H9 (cell line): ENCODE results near the gene ACTL8. TPM values are rescaled to one million over a fixed set of nuclear protein-coding genes. Genes with fewer than 3 reads are reported as not detected.

Experiments
- DNase-seq: peaks from one replicate; pipeline ENCODE4 v3.0.0-alpha.2; 2017
- H2AFZ ChIP-seq: one replicate; pipeline ENCODE4 v1.6.1; 2013; ENCODE audit warnings: mild to moderate bottlenecking, low read length, control low read depth, moderate library complexity
- H2AK5ac ChIP-seq: 2 replicates; pipeline ENCODE4 v1.6.1; 2013; ENCODE audit warnings: low read length, control low read depth, mixed read lengths; ENCODE audit not compliant: insufficient read length
- H2BK120ac ChIP-seq: one replicate; pipeline ENCODE4 v1.6.1; 2013; ENCODE audit warnings: low read depth, mild to moderate bottlenecking, low read length, control low read depth, inconsistent platforms; ENCODE audit not compliant: poor library complexity, severe bottlenecking
- H2BK12ac ChIP-seq: 2 replicates; pipeline ENCODE4 v1.6.1; 2013; ENCODE audit warnings: low read length, control low read depth, mixed read lengths, low read depth; ENCODE audit not compliant: insufficient read length
- H2BK15ac ChIP-seq: 2 replicates; pipeline ENCODE4 v1.6.1; 2013; ENCODE audit warnings: low read depth, low read length, control low read depth
- H2BK20ac ChIP-seq: one replicate; pipeline ENCODE4 v1.6.1; 2013; ENCODE audit warnings: low read depth, mild to moderate bottlenecking, low read length, control low read depth, inconsistent platforms; ENCODE audit not compliant: poor library complexity, severe bottlenecking
- H2BK5ac ChIP-seq: 2 replicates; pipeline ENCODE4 v1.6.1; 2013; ENCODE audit warnings: low read length, control low read depth, mixed read lengths; ENCODE audit not compliant: insufficient read length
- H3K14ac ChIP-seq: 2 replicates; pipeline ENCODE4 v1.6.1; 2013; ENCODE audit warnings: low read length, control low read depth; ENCODE audit not compliant: insufficient read depth
- H3K18ac ChIP-seq: 2 replicates; pipeline ENCODE4 v1.6.1; 2013; ENCODE audit warnings: low read depth, mild to moderate bottlenecking, mixed read lengths, low read length, control low read depth; ENCODE audit not compliant: insufficient read length
- H3K23ac ChIP-seq: 2 replicates; pipeline ENCODE4 v1.6.1; 2013; ENCODE audit warnings: low read length, control low read depth, mixed read lengths, low read depth; ENCODE audit not compliant: insufficient read length
- H3K23me2 ChIP-seq: 2 replicates; pipeline ENCODE4 v1.6.1; 2013; ENCODE audit warnings: low read depth, mild to moderate bottlenecking, mixed read lengths, low read length, control low read depth; ENCODE audit not compliant: insufficient read length, poor library complexity, severe bottlenecking
- H3K27ac ChIP-seq: 2 replicates; pipeline ENCODE4 v1.5.1; 2013; ENCODE audit warnings: low read length, control low read depth, mixed read lengths, low read depth; ENCODE audit not compliant: insufficient read length
- H3K27me3 ChIP-seq: 2 replicates; pipeline ENCODE4 v1.6.1; 2013; ENCODE audit warnings: low read length, control low read depth, inconsistent platforms; ENCODE audit not compliant: insufficient read depth
- H3K4ac ChIP-seq: 2 replicates; pipeline ENCODE4 v1.6.1; 2013; ENCODE audit warnings: low read depth, mild to moderate bottlenecking, control low read depth, inconsistent platforms, low read length, moderate library complexity
- H3K4me1 ChIP-seq: 2 replicates; pipeline ENCODE4 v1.6.1; 2013; ENCODE audit warnings: low read length, control low read depth, inconsistent platforms; ENCODE audit not compliant: insufficient read depth
- H3K4me2 ChIP-seq: 2 replicates; pipeline ENCODE4 v1.6.1; 2013; ENCODE audit warnings: low read length, control low read depth, mixed read lengths; ENCODE audit not compliant: insufficient read length, insufficient read depth
- H3K56ac ChIP-seq: 2 replicates; pipeline ENCODE4 v1.6.1; 2013; ENCODE audit warnings: low read depth, mild to moderate bottlenecking, mixed read lengths, low read length, control low read depth; ENCODE audit not compliant: insufficient read length
- H3K79me1 ChIP-seq: 2 replicates; pipeline ENCODE4 v1.6.1; 2013; ENCODE audit warnings: low read depth, mild to moderate bottlenecking, moderate library complexity, low read length, control low read depth, inconsistent platforms; ENCODE audit not compliant: insufficient read depth, poor library complexity, severe bottlenecking
- H3K79me2 ChIP-seq: 2 replicates; pipeline ENCODE4 v1.6.1; 2013; ENCODE audit warnings: low read length, control low read depth, inconsistent platforms; ENCODE audit not compliant: insufficient read depth
- H3K9ac ChIP-seq: 2 replicates; pipeline ENCODE4 v1.6.1; 2013; ENCODE audit warnings: low read length, control low read depth, mixed read lengths; ENCODE audit not compliant: insufficient read length; ENCODE audit errors: extremely low read depth
- H3K9me3 ChIP-seq: one replicate; pipeline ENCODE4 v1.6.1; 2013; ENCODE audit warnings: low read depth, low read length, inconsistent platforms; ENCODE audit not compliant: control insufficient read depth
- H3T11ph ChIP-seq: one replicate; pipeline ENCODE4 v1.6.1; 2013; ENCODE audit warnings: mild to moderate bottlenecking, low read length, control low read depth, inconsistent platforms
- H4K20me1 ChIP-seq: one replicate; pipeline ENCODE4 v1.6.1; 2013; ENCODE audit not compliant: control insufficient read depth, insufficient read length, insufficient read depth
- H4K5ac ChIP-seq: 2 replicates; pipeline ENCODE4 v1.6.1; 2013; ENCODE audit warnings: low read depth, mild to moderate bottlenecking, mixed read lengths, low read length, control low read depth; ENCODE audit not compliant: insufficient read length
- H4K8ac ChIP-seq: replicated peaks from 2 replicates; pipeline ENCODE4 v1.6.1; 2013; ENCODE audit warnings: low read length, control low read depth, mixed read lengths, low read depth; ENCODE audit not compliant: insufficient read length
- H4K91ac ChIP-seq: 2 replicates; pipeline ENCODE4 v1.6.1; 2013; ENCODE audit warnings: low read depth, mild to moderate bottlenecking, moderate library complexity, mixed read lengths, low read length, control low read depth; ENCODE audit not compliant: insufficient read length
- H3K27ac Mint-ChIP-seq, 3 experiments: 2 replicates in 2 of 3; 3 replicates in 1 of 3; pipeline ENCODE4 v1.8.0; 2020 to 2021; ENCODE audit warnings: mixed read lengths in 3 of 3, mild to moderate bottlenecking in 1 of 3, moderate library complexity in 1 of 3
- H3K27me3 Mint-ChIP-seq: 2 replicates; pipeline ENCODE4 v1.8.0; 2021; ENCODE audit warnings: low read depth, mild to moderate bottlenecking, moderate library complexity, mixed read lengths
- H3K36me3 Mint-ChIP-seq, 3 experiments: 2 replicates in 2 of 3; 3 replicates in 1 of 3; pipeline ENCODE4 v1.8.0; 2020 to 2021; ENCODE audit warnings: low read depth in 3 of 3, mixed read lengths in 3 of 3; ENCODE audit not compliant: insufficient read depth in 1 of 3
- H3K4me1 Mint-ChIP-seq, 2 experiments: 2 replicates each; pipeline ENCODE4 v1.8.0; 2020; ENCODE audit warnings: mixed read lengths in 2 of 2
- H3K4me3 Mint-ChIP-seq, 2 experiments: 2 replicates in 1 of 2; 3 replicates in 1 of 2; pipeline ENCODE4 v1.8.0; 2020 to 2021; ENCODE audit warnings: mild to moderate bottlenecking in 2 of 2, mixed read lengths in 2 of 2, moderate library complexity in 1 of 2
- H3K9me3 Mint-ChIP-seq, 2 experiments: 2 replicates in 1 of 2; 3 replicates in 1 of 2; pipeline ENCODE4 v1.8.0; 2020; ENCODE audit warnings: mild to moderate bottlenecking in 2 of 2, mixed read lengths in 2 of 2, moderate library complexity in 1 of 2
- CTCF ChIP-seq: fragments of 200-600 bp; sonication (generic); conservative IDR thresholded peaks from 3 replicates; pipeline ENCODE4 v1.8.0; 2021; ENCODE audit warnings: antibody characterized with exemption, mild to moderate bottlenecking
- WGBS: extraction: QIAGEN DNeasy Blood & Tissue Kit; methylation state at CpG from one replicate; pipeline ENCODE4 v1.1.7; 2013; ENCODE audit warnings: missing lambda C conversion rate, low lambda C conversion rate, mixed read lengths; ENCODE audit not compliant: insufficient read length; ENCODE audit errors: extremely low coverage; 5-methylcytosine and 5-hydroxymethylcytosine counted together
- total RNA-seq: library from RNA; stranded (reverse); gene quantifications from 2 replicates; pipeline ENCODE4 v1.2.1, GENCODE V29; 2021

Gene ACTL8
- total RNA-seq, 1 experiment from 2014 or later: not detected

GRCh38 chr1:17829579-17829978 is 74.4 kb downstream of the ACTL8 start:
- Histone ChIP-seq H2BK20ac (no peak overlapping the region), H3K23me2 (no peaks in the 10 kb centered on the region), H2BK12ac (no peak overlapping the region), H2BK15ac (no peak overlapping the region), H4K20me1 (no peaks in the 10 kb centered on the region), H4K5ac (no peak overlapping the region), H3K4me2 (no peak overlapping the region), H3K9ac (no peak overlapping the region), H2AK5ac (no peak overlapping the region), H3K23ac (no peak overlapping the region), H3K56ac (no peak overlapping the region), H4K91ac (no peak overlapping the region), H3T11ph (no peak overlapping the region), H3K79me2 (no peaks in the 10 kb centered on the region), H3K27me3 (no peaks in the 10 kb centered on the region; the same call in 1 of the 2 replicates), H4K8ac (no peak overlapping the region), H3K27ac (no peak overlapping the region), H3K18ac (no peak overlapping the region), H3K4me1 (no peaks in the 10 kb centered on the region), H2BK5ac (no peak overlapping the region), H2AFZ (no peak overlapping the region), H3K79me1 (no peaks in the 10 kb centered on the region), H3K4ac (no peak overlapping the region), H2BK120ac (no peak overlapping the region), H3K9me3 (no peaks in the 10 kb centered on the region), H3K14ac (no peak overlapping the region)
- TF ChIP-seq CTCF: no peak
- no peak for DNase-seq
- no CpG with 5 or more reads among the region's 6 CpGs for WGBS
- no peak overlapping the region for H3K4me3 Mint-ChIP-seq
- H3K4me1 Mint-ChIP-seq: peaks cover 0 to 15% of the 10 kb centered on the region in 2 experiments; a peak in 3 of 4 replicates
- H3K9me3 Mint-ChIP-seq: no peaks in the 10 kb centered on the region
- peaks cover 16% of the 10 kb centered on the region for H3K27me3 Mint-ChIP-seq
- H3K27ac Mint-ChIP-seq: no peak overlapping the region
- H3K36me3 Mint-ChIP-seq: no peaks in the 10 kb centered on the region
